CD4-positive, alpha-beta memory T cell (primary cell): ENCODE data around the gene GPC6. TPM values are rescaled to one million over a fixed set of nuclear protein-coding genes. Genes with fewer than 3 reads are reported as not detected.
A peak's percentile ranks its signal among the peaks of the same experiment; 100 is the strongest.

Experiments used
- CTCF ChIA-PET: fragments of 350-600 bp; sonication (Branson Sonifier 250); formaldehyde crosslinking; loops from one replicate; lab custom pipeline; 2021; ENCODE audit warnings: inconsistent platforms; ENCODE audit not compliant: partially characterized antibody; lab: Charles Lee
- POLR2A ChIA-PET: fragments of 350-600 bp; sonication (Branson Sonifier 250); formaldehyde crosslinking; loops from one replicate; lab custom pipeline; 2021; ENCODE audit not compliant: partially characterized antibody; lab: Charles Lee
- DNase-seq, 5 donors: peaks; one replicate each; pipeline versions ENCODE4 v3.0.0 to v3.0.0-alpha.2; 2020 to 2022; ENCODE audit warnings: mixed read lengths in 1 of 5
- H3K27ac ChIP-seq: one replicate; pipeline ENCODE4 v1.7.0; 2013; ENCODE audit warnings: low read depth, low read length
- H3K27me3 ChIP-seq: 2 replicates; pipeline ENCODE4 v1.7.0; 2013; ENCODE audit warnings: mild to moderate bottlenecking, low read length, moderate library complexity; ENCODE audit not compliant: insufficient read depth
- H3K36me3 ChIP-seq: 2 replicates; pipeline ENCODE4 v1.7.0; 2013; ENCODE audit warnings: mild to moderate bottlenecking, low read length, moderate library complexity; ENCODE audit not compliant: insufficient read depth
- H3K4me1 ChIP-seq: 2 replicates; pipeline ENCODE4 v1.7.0; 2013; ENCODE audit warnings: mild to moderate bottlenecking, low read length, moderate library complexity; ENCODE audit not compliant: insufficient read depth
- H3K4me3 ChIP-seq, 2 donors: one replicate each; pipeline ENCODE4 v1.7.0; 2013; ENCODE audit warnings: low read length in 2 of 2, mild to moderate bottlenecking in 1 of 2
- H3K9me3 ChIP-seq, 2 donors: one replicate each; pipeline ENCODE4 v1.7.0; 2013; ENCODE audit warnings: low read length in 2 of 2, control low read depth in 1 of 2; ENCODE audit not compliant: control insufficient read depth in 1 of 2
- H3K27ac Mint-ChIP-seq, 7 donors: one replicate each; pipeline ENCODE4 v1.8.0; 2020 to 2021; ENCODE audit warnings: mixed read lengths in 7 of 7, mild to moderate bottlenecking in 6 of 7, inconsistent platforms in 3 of 7, moderate library complexity in 3 of 7
- H3K27me3 Mint-ChIP-seq, 2 donors: one replicate each; pipeline ENCODE4 v1.8.0; 2020 to 2021; ENCODE audit warnings: mixed read lengths in 2 of 2
- H3K36me3 Mint-ChIP-seq, 2 donors: one replicate each; pipeline ENCODE4 v1.8.0; 2020 to 2021; ENCODE audit warnings: mixed read lengths in 2 of 2, inconsistent platforms in 1 of 2, mild to moderate bottlenecking in 1 of 2
- H3K4me1 Mint-ChIP-seq, 4 donors: one replicate each; pipeline ENCODE4 v1.8.0; 2020 to 2021; ENCODE audit warnings: mixed read lengths in 4 of 4, mild to moderate bottlenecking in 1 of 4
- H3K4me3 Mint-ChIP-seq, 8 donors: one replicate each; pipeline ENCODE4 v1.8.0; 2020 to 2021; ENCODE audit warnings: mixed read lengths in 8 of 8, mild to moderate bottlenecking in 7 of 8, moderate library complexity in 6 of 8, inconsistent platforms in 3 of 8
- H3K9me3 Mint-ChIP-seq, 8 donors: one replicate each; pipeline ENCODE4 v1.8.0; 2020 to 2021; ENCODE audit warnings: mixed read lengths in 8 of 8, mild to moderate bottlenecking in 5 of 8, inconsistent platforms in 3 of 8, moderate library complexity in 1 of 8
- intact Hi-C: fragments of 100-400 bp; cut with micrococcal nuclease; formaldehyde crosslinking; loops from one replicate; pipeline ENCODE4 v1.15.1; 2023
- polyA plus RNA-seq, 2 donors: library from polyadenylated mRNA; unstranded; fragments of 300-500 nt; fragmentation: Illumina TruSeq; gene quantifications; one replicate each; pipeline ENCODE4 v1.2.3, GENCODE V29; 2021
- total RNA-seq, 2 experiments: library from RNA; stranded (reverse); gene quantifications; one replicate each; pipeline ENCODE4 v1.2.3, GENCODE V29; 2021

The GPC6 gene
- total and polyA plus RNA-seq, 4 experiments from 2014 or later: not detected

DNA sequence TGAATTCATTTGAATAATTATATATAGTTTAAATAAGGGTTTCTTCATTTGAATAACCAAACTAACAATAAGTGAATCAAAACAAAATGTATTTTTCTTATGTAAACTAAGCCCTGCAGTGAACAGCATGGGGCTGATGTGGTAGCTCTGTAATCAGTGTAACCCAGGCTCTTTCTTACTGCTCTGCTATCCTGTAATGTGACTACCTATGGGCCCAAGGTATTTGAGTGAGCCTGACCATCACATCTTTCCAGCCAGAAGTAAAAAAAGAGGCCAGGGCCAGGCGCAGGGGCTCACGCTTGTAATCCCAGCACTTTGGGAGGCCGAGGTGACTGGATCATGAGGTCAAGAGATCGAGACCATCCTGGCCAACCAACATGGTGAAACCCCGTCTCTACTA, 758.3 kb downstream of the GPC6 start:
- Histone ChIP-seq H3K4me3 (no peak overlapping the region), H3K27ac (no peak overlapping the region), H3K27me3 (no peaks in the 10 kb centered on the region), H3K9me3 (no peaks in the 10 kb centered on the region), H3K4me1 (no peaks in the 10 kb centered on the region), H3K36me3 (no peaks in the 10 kb centered on the region)
- Mint-ChIP-seq H3K36me3 (no peaks in the 10 kb centered on the region), H3K9me3 (peaks cover 0 to 2% (median 0%) of the 10 kb centered on the region in 8 donors), H3K4me1 (no peaks in the 10 kb centered on the region), H3K27ac (no peak overlapping the region), H3K4me3 (no peak overlapping the region), H3K27me3 (peaks cover 3 to 4% of the 10 kb centered on the region in 2 donors)
- intact Hi-C loops: no loop called here
- ChIA-PET POLR2A (interaction anchor here (1.1 kb wide), 1 partner anchor 298 kb away, joined by 3 read pairs; no protein-coding TSS in a partner anchor), CTCF (interaction anchor here (1.0 kb wide), 1 partner anchor 8 kb away, joined by 3 read pairs; no protein-coding TSS in a partner anchor)
- no peak for DNase-seq

GRCh38 chr13:93987458-93987857, 760.9 kb downstream of the GPC6 start:
- peaks cover 2% of the 10 kb centered on the region in 2 donors for H3K27me3 Mint-ChIP-seq
- no peak overlapping the region for H3K4me3 Mint-ChIP-seq
- H3K9me3 ChIP-seq: no peaks in the 10 kb centered on the region
- peaks cover 0 to 2% (median 0%) of the 10 kb centered on the region in 8 donors for H3K9me3 Mint-ChIP-seq
- ChIA-PET CTCF (no interaction called here), POLR2A (no interaction called here)
- no peak overlapping the region for H3K4me3 ChIP-seq
- DNase-seq: no peak
- no peaks in the 10 kb centered on the region for H3K4me1 ChIP-seq
- H3K27ac Mint-ChIP-seq: no peak overlapping the region
- no peak overlapping the region for H3K27ac ChIP-seq
- intact Hi-C loops: no loop called here
- H3K27me3 ChIP-seq: no peaks in the 10 kb centered on the region
- no peaks in the 10 kb centered on the region for H3K36me3 ChIP-seq
- no peaks in the 10 kb centered on the region for H3K4me1 Mint-ChIP-seq
- no peaks in the 10 kb centered on the region for H3K36me3 Mint-ChIP-seq

DNA sequence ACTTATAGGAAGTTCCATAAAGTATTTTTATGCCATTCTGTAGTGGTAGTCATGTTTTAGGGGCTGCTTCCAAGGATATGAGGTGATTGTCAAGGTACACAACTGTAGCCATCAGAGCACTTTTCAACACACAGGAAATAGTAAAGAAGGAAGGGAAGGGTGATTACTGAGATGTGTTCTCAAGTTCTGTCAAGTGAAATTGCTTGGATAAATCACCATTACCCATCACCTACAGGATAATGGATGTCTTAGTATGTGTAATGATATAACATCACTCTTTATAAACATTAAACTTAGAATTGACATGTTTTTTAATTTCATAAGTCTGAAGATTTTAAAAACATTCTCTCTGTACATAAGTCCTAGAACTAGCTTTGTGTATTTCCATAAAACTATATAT, 765.0 kb downstream of the GPC6 start:
- Histone ChIP-seq H3K9me3 (no peaks in the 10 kb centered on the region), H3K27me3 (no peaks in the 10 kb centered on the region), H3K36me3 (no peaks in the 10 kb centered on the region), H3K27ac (no peak overlapping the region), H3K4me1 (no peaks in the 10 kb centered on the region), H3K4me3 (no peak overlapping the region)
- DNase-seq: no peak
- ChIA-PET POLR2A (no interaction called here), CTCF (no interaction called here)
- Mint-ChIP-seq H3K27ac (no peak overlapping the region), H3K36me3 (no peaks in the 10 kb centered on the region), H3K4me1 (no peaks in the 10 kb centered on the region), H3K27me3 (no peaks in the 10 kb centered on the region), H3K4me3 (no peak overlapping the region), H3K9me3 (peaks cover 0 to 2% (median 0%) of the 10 kb centered on the region in 8 donors)
- intact Hi-C loops: no loop called here

DNA sequence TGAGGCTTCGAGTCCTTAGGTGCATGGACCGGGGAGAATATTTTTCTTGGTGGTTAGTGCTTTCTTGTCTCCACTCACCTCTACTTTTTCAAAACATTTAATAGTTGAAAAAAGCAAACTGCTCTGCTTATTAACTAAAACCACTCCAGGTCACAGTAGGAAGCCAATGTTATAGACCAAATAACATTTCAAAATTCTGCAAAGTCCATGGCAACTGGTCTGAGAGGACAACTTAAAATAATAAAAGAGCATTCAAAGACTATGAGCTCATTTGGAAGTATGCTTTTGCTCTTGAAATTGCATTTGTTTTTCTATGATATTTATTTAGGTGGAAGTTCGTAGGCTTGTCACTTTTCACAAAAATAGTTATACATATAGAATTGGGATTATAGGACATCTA, 769.9 kb downstream of the GPC6 start:
- Histone ChIP-seq H3K4me1 (no peaks in the 10 kb centered on the region), H3K27me3 (no peaks in the 10 kb centered on the region), H3K27ac (no peak overlapping the region), H3K9me3 (no peaks in the 10 kb centered on the region), H3K36me3 (no peaks in the 10 kb centered on the region), H3K4me3 (no peak overlapping the region)
- intact Hi-C loops: no loop called here
- Mint-ChIP-seq H3K27ac (no peak overlapping the region), H3K27me3 (peaks cover 0 to 4% of the 10 kb centered on the region in 2 donors), H3K36me3 (no peaks in the 10 kb centered on the region), H3K9me3 (peaks cover 0 to 2% (median 0%) of the 10 kb centered on the region in 8 donors), H3K4me3 (no peak overlapping the region), H3K4me1 (peaks cover 0 to 1% (median 0%) of the 10 kb centered on the region in 4 donors)
- DNase-seq: no peak
- ChIA-PET POLR2A (no interaction called here), CTCF (no interaction called here)

DNA sequence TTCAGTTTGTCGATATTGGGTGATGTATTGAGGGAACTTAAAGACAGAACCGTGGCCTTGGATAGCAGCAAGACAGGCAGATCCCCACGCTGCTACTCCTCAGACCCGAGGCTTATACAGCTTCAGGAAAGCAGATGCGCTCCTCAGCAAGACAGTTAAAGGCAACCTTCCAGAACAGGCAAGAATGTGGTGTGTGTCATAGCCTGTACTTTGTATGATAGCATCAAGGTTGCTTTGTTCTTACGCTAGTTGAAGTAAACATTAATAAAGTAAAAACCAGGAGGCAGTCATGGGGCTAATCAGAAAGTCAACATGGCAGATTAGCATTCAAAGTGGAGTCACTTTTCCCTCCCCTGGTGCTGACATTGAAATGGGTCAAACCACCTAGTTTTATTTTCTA, 779.7 kb downstream of the GPC6 start:
- DNase-seq: no peak
- H3K9me3 ChIP-seq: no peaks in the 10 kb centered on the region
- no peaks in the 10 kb centered on the region for H3K4me1 Mint-ChIP-seq
- H3K4me3 ChIP-seq: no peak overlapping the region
- intact Hi-C loops: no loop called here
- ChIA-PET POLR2A (no interaction called here), CTCF (no interaction called here)
- H3K9me3 Mint-ChIP-seq: peaks cover 0 to 6% (median 0%) of the 10 kb centered on the region in 8 donors
- no peaks in the 10 kb centered on the region for H3K36me3 Mint-ChIP-seq
- H3K4me1 ChIP-seq: no peaks in the 10 kb centered on the region
- H3K27ac Mint-ChIP-seq: no peak overlapping the region
- peaks cover 0 to 4% of the 10 kb centered on the region in 2 donors for H3K27me3 Mint-ChIP-seq
- H3K27me3 ChIP-seq: no peaks in the 10 kb centered on the region
- H3K4me3 Mint-ChIP-seq: no peak overlapping the region
- H3K27ac ChIP-seq: no peak overlapping the region
- H3K36me3 ChIP-seq: no peaks in the 10 kb centered on the region

- H3K27me3 Mint-ChIP-seq: peaks cover 0 to 4% of the 10 kb centered on the region in 2 donors
- H3K9me3 Mint-ChIP-seq: peaks cover 0 to 3% (median 0%) of the 10 kb centered on the region in 8 donors
- intact Hi-C loops: no loop called here
- DNase-seq: peak in 1 of 5 donors; percentile 25
- H3K27ac ChIP-seq: no peak overlapping the region
- no peaks in the 10 kb centered on the region for H3K4me1 Mint-ChIP-seq
- H3K27me3 ChIP-seq: no peaks in the 10 kb centered on the region
- ChIA-PET POLR2A (no interaction called here), CTCF (no interaction called here)
- H3K4me1 ChIP-seq: no peaks in the 10 kb centered on the region
- H3K36me3 Mint-ChIP-seq: no peaks in the 10 kb centered on the region
- H3K4me3 Mint-ChIP-seq: no peak overlapping the region
- no peaks in the 10 kb centered on the region for H3K9me3 ChIP-seq
- H3K36me3 ChIP-seq: no peaks in the 10 kb centered on the region
- H3K4me3 ChIP-seq: no peak overlapping the region
- H3K27ac Mint-ChIP-seq: no peak overlapping the region
These were observed 780.5 kb downstream of the GPC6 start for GRCh38 chr13:94007072-94007471.

DNA sequence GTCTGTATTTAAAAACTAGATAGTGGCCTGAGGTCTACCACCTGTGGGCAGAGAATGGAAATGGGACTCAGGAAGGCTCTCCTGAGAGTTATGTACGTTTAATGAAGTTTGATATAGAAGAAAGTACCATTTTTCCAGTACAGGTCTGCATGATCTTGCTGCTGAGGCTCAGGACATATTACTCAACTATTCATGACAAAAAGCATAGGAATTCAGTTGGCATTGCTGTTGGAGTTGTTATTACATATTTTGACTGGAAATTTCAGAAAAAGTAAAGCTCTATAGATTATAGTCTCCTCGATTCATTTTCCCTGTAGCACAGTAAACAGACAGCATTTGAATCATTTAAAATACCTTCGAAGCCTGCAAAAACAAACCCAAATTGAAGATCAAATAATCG, 783.1 kb downstream of the GPC6 start:
- H3K4me3 ChIP-seq: no peak overlapping the region
- ChIA-PET POLR2A (no interaction called here), CTCF (no interaction called here)
- H3K27me3 ChIP-seq: no peaks in the 10 kb centered on the region
- Mint-ChIP-seq H3K27ac (no peak overlapping the region), H3K4me1 (no peaks in the 10 kb centered on the region), H3K27me3 (peaks cover 0 to 2% of the 10 kb centered on the region in 2 donors), H3K9me3 (peaks cover 0 to 4% (median 0%) of the 10 kb centered on the region in 8 donors), H3K36me3 (no peaks in the 10 kb centered on the region), H3K4me3 (no peak overlapping the region)
- H3K9me3 ChIP-seq: no peaks in the 10 kb centered on the region
- no peak for DNase-seq
- no peaks in the 10 kb centered on the region for H3K36me3 ChIP-seq
- H3K27ac ChIP-seq: no peak overlapping the region
- intact Hi-C loops: no loop called here
- no peaks in the 10 kb centered on the region for H3K4me1 ChIP-seq
